MM.1S (cell line): ENCODE measurements around the gene SLC9C1.

Source experiments
- DNase-seq: peaks from one replicate; pipeline ENCODE4 v3.0.0-alpha.2; 2015
- H2AFZ ChIP-seq: fragments of 300-600 bp; sonication (generic); 2 replicates; pipeline ENCODE4 v1.6.0; 2016; ENCODE audit warnings: antibody characterized with exemption, low read length
- H3F3A ChIP-seq: fragments of 300-600 bp; sonication (generic); 2 replicates; pipeline ENCODE4 v1.6.1; 2016; ENCODE audit warnings: mild to moderate bottlenecking, antibody characterized with exemption, low read length, moderate library complexity, mixed read lengths; ENCODE audit not compliant: insufficient read depth
- H3K27ac ChIP-seq: fragments of 300-600 bp; sonication (generic); 2 replicates; pipeline ENCODE4 v1.5.1; 2016; ENCODE audit warnings: mild to moderate bottlenecking, low read length
- H3K27me3 ChIP-seq: fragments of 300-600 bp; sonication (generic); replicated peaks from 2 replicates; pipeline ENCODE4 v1.6.0; 2016; ENCODE audit warnings: low read length; ENCODE audit not compliant: insufficient read depth
- H3K36me3 ChIP-seq: fragments of 300-600 bp; sonication (generic); replicated peaks from 2 replicates; pipeline ENCODE4 v1.6.1; 2016; ENCODE audit warnings: mild to moderate bottlenecking, low read length, mixed read lengths; ENCODE audit not compliant: insufficient read depth
- H3K4me1 ChIP-seq: fragments of 300-600 bp; sonication (generic); 2 replicates; pipeline ENCODE4 v1.6.1; 2016; ENCODE audit warnings: low read length, mixed read lengths
- H3K4me2 ChIP-seq: fragments of 300-600 bp; sonication (generic); 2 replicates; pipeline ENCODE4 v1.6.0; 2016; ENCODE audit warnings: low read depth, low read length
- H3K4me3 ChIP-seq: fragments of 300-600 bp; sonication (generic); 2 replicates; pipeline ENCODE4 v1.5.1; 2016; ENCODE audit warnings: low read length, mixed read lengths
- H3K79me2 ChIP-seq: fragments of 300-600 bp; sonication (generic); 2 replicates; pipeline ENCODE4 v1.6.1; 2016; ENCODE audit warnings: mixed run types, low read length, mixed read lengths
- H3K9ac ChIP-seq: fragments of 300-600 bp; sonication (generic); 2 replicates; pipeline ENCODE4 v1.6.1; 2016; ENCODE audit warnings: low read length, mixed read lengths
- H3K9me2 ChIP-seq: fragments of 300-600 bp; sonication (generic); replicated peaks from 2 replicates; pipeline ENCODE4 v1.6.1; 2016; ENCODE audit warnings: mild to moderate bottlenecking, low read length, mixed read lengths; ENCODE audit not compliant: insufficient read depth
- H3K9me3 ChIP-seq: fragments of 300-600 bp; sonication (generic); replicated peaks from 2 replicates; pipeline ENCODE4 v1.6.1; 2016; ENCODE audit warnings: mild to moderate bottlenecking, low read length, mixed read lengths; ENCODE audit not compliant: insufficient read depth
- H4K20me1 ChIP-seq: fragments of 300-600 bp; sonication (generic); 2 replicates; pipeline ENCODE4 v1.6.1; 2016; ENCODE audit warnings: mild to moderate bottlenecking, low read length, moderate library complexity, mixed read lengths; ENCODE audit not compliant: insufficient read depth
- CTCF ChIP-seq: fragments of 300-600 bp; sonication (generic); IDR thresholded peaks from 2 replicates; pipeline ENCODE4 v1.5.1; 2016; ENCODE audit warnings: antibody characterized with exemption, low read length, mixed read lengths
- EZH2 ChIP-seq: fragments of 300-600 bp; sonication (generic); optimal IDR thresholded peaks from 2 replicates; pipeline ENCODE3; 2017; ENCODE audit warnings: low read depth, mild to moderate bottlenecking, antibody characterized with exemption, low read length, mixed read lengths
- EZH2phosphoT487 ChIP-seq: fragments of 300-600 bp; sonication (generic); IDR thresholded peaks from 2 replicates; pipeline ENCODE4 v1.6.1; 2018; ENCODE audit warnings: antibody characterized with exemption, low read length

Gene SLC9C1

GRCh38 chr3:112231727-112232126 is 62.3 kb downstream of the SLC9C1 start:
- TF ChIP-seq EZH2 (no peak), EZH2phosphoT487 (no peak), CTCF (no peak)
- Histone ChIP-seq H3K4me1 (no peaks in the 10 kb centered on the region), H3K9ac (no peak overlapping the region), H3K36me3 (no peaks in the 10 kb centered on the region), H3K27ac (no peak overlapping the region), H3K4me2 (no peak overlapping the region), H4K20me1 (no peaks in the 10 kb centered on the region), H3K9me2 (no peaks in the 10 kb centered on the region), H2AFZ (no peak overlapping the region), H3K27me3 (no peaks in the 10 kb centered on the region), H3K4me3 (no peak overlapping the region), H3K9me3 (no peaks in the 10 kb centered on the region), H3F3A (no peaks in the 10 kb centered on the region), H3K79me2 (no peaks in the 10 kb centered on the region)
- no peak for DNase-seq

- no peak for DNase-seq
- H3K9ac ChIP-seq: no peak overlapping the region
- no peak overlapping the region for H3K4me2 ChIP-seq
- no peak overlapping the region for H3K4me3 ChIP-seq
- no peak overlapping the region for H2AFZ ChIP-seq
- H3K27me3 ChIP-seq: no peaks in the 10 kb centered on the region
- no peak overlapping the region for H3K27ac ChIP-seq
- H3K79me2 ChIP-seq: no peaks in the 10 kb centered on the region
- no peaks in the 10 kb centered on the region for H3K9me3 ChIP-seq
- H4K20me1 ChIP-seq: no peaks in the 10 kb centered on the region
- no peaks in the 10 kb centered on the region for H3K36me3 ChIP-seq
- no peaks in the 10 kb centered on the region for H3F3A ChIP-seq
- no peaks in the 10 kb centered on the region for H3K9me2 ChIP-seq
- TF ChIP-seq EZH2phosphoT487 (no peak), EZH2 (no peak), CTCF (no peak)
- H3K4me1 ChIP-seq: no peaks in the 10 kb centered on the region
These were observed 64.0 kb downstream of the SLC9C1 start for GRCh38 chr3:112230033-112230432.

- TF ChIP-seq CTCF (no peak), EZH2 (no peak), EZH2phosphoT487 (no peak)
- Histone ChIP-seq H3K9ac (no peak overlapping the region), H3K9me2 (no peaks in the 10 kb centered on the region), H3K27ac (no peak overlapping the region), H3K36me3 (no peaks in the 10 kb centered on the region), H3F3A (no peaks in the 10 kb centered on the region), H3K4me1 (no peaks in the 10 kb centered on the region), H2AFZ (no peak overlapping the region), H3K9me3 (no peaks in the 10 kb centered on the region), H3K27me3 (no peaks in the 10 kb centered on the region), H4K20me1 (no peaks in the 10 kb centered on the region), H3K79me2 (no peaks in the 10 kb centered on the region), H3K4me2 (no peak overlapping the region), H3K4me3 (no peak overlapping the region)
- DNase-seq: no peak
These were observed 65.2 kb downstream of the SLC9C1 start for GRCh38 chr3:112228786-112229185.
